DND-41 (cell line): Measurements from ENCODE around the gene FTO.
A peak's percentile ranks its signal among the peaks of the same experiment; 100 is the strongest.

Experiments used
- ATAC-seq: fragments of 200-7000 bp; cut with Tn5 transposase; 3 replicates; pipeline ENCODE4 v1.9.1; 2021; ENCODE audit warnings: low read depth; ENCODE audit not compliant: insufficient read depth
- DNase-seq: peaks from one replicate; pipeline ENCODE4 v3.0.0-alpha.2; 2020
- H2AFZ ChIP-seq: 2 replicates; pipeline ENCODE4 v1.6.0; 2012; ENCODE audit warnings: low read depth, low read length
- H3K27ac ChIP-seq: 2 replicates; pipeline ENCODE4 v1.5.1; 2012; ENCODE audit warnings: low read length, inconsistent platforms
- H3K27me3 ChIP-seq: fragments of 200-600 bp; sonication (generic); 2 replicates; pipeline ENCODE4 v1.6.0; 2012; ENCODE audit warnings: low read length, mild to moderate bottlenecking, inconsistent platforms; ENCODE audit not compliant: insufficient read depth, poor library complexity
- H3K36me3 ChIP-seq: 2 replicates; pipeline ENCODE4 v1.5.1; 2012; ENCODE audit warnings: low read length, inconsistent platforms; ENCODE audit not compliant: insufficient read depth
- H3K4me1 ChIP-seq: 2 replicates; pipeline ENCODE4 v1.5.1; 2012; ENCODE audit warnings: mild to moderate bottlenecking, low read length; ENCODE audit not compliant: insufficient read depth
- H3K4me2 ChIP-seq: 2 replicates; pipeline ENCODE4 v1.6.0; 2012; ENCODE audit warnings: mild to moderate bottlenecking, moderate library complexity, low read length, inconsistent platforms; ENCODE audit not compliant: insufficient read depth
- H3K4me3 ChIP-seq, 2 experiments: fragments of 200-600 bp in 1 of 2; shearing (Covaris generic) in 1 of 2; 2 replicates each; pipeline ENCODE4 v1.5.1; 2012 to 2016; ENCODE audit warnings: inconsistent platforms in 2 of 2, low read length in 2 of 2, mild to moderate bottlenecking in 2 of 2, low read depth in 1 of 2, moderate library complexity in 1 of 2
- H3K79me2 ChIP-seq: 2 replicates; pipeline ENCODE4 v1.6.0; 2012; ENCODE audit warnings: low read length, inconsistent platforms; ENCODE audit not compliant: insufficient read depth
- H3K9ac ChIP-seq: 2 replicates; pipeline ENCODE4 v1.6.0; 2012; ENCODE audit warnings: low read depth, mild to moderate bottlenecking, inconsistent platforms, low read length, moderate library complexity
- H3K9me3 ChIP-seq: 2 replicates; pipeline ENCODE4 v1.5.1; 2012; ENCODE audit warnings: low read length, moderate library complexity, mild to moderate bottlenecking, inconsistent platforms; ENCODE audit not compliant: insufficient read depth, severe bottlenecking
- H4K20me1 ChIP-seq: 2 replicates; pipeline ENCODE4 v1.6.0; 2012; ENCODE audit warnings: low read length; ENCODE audit not compliant: insufficient read depth
- CTCF ChIP-seq: IDR thresholded peaks from 2 replicates; pipeline ENCODE4 v1.5.1; 2012; ENCODE audit warnings: borderline replicate concordance, low read length, moderate library complexity, mild to moderate bottlenecking; ENCODE audit not compliant: poor library complexity, severe bottlenecking; ENCODE audit errors: extremely low read depth
- EZH2 ChIP-seq: IDR thresholded peaks from 3 replicates; pipeline ENCODE4 v1.6.1; 2012; ENCODE audit warnings: borderline replicate concordance, low read depth, mild to moderate bottlenecking, moderate library complexity, low read length, inconsistent platforms; ENCODE audit not compliant: severe bottlenecking

FTO gene

GRCh38 chr16:53911513-53911912 is 207.6 kb downstream of the FTO start:
- DNase-seq (no peak), ATAC-seq (no peak)
- Histone ChIP-seq H3K4me2 (no peak overlapping the region), H3K27me3 (no peaks in the 10 kb centered on the region), H3K27ac (peak overlapping the region; percentile 95), H3K9me3 (no peaks in the 10 kb centered on the region), H3K4me1 (peaks cover 57% of the 10 kb centered on the region), H2AFZ (no peak overlapping the region), H3K36me3 (no peaks in the 10 kb centered on the region), H3K4me3 (no peak overlapping the region), H3K9ac (no peak overlapping the region), H4K20me1 (no peaks in the 10 kb centered on the region), H3K79me2 (peaks cover 7% of the 10 kb centered on the region)
- no peak for TF ChIP-seq EZH2
- no peak for TF ChIP-seq CTCF

GRCh38 chr16:53912155-53912554 is 208.2 kb downstream of the FTO start:
- no peak overlapping the region for H2AFZ ChIP-seq
- TF ChIP-seq CTCF (no peak), EZH2 (no peak)
- H3K4me2 ChIP-seq, result no peak overlapping the region
- no peaks in the 10 kb centered on the region for H3K27me3 ChIP-seq
- no peaks in the 10 kb centered on the region for H3K9me3 ChIP-seq
- peak; percentile 50 for ATAC-seq
- H3K4me3 ChIP-seq, result no peak overlapping the region
- DNase-seq, result no peak
- peaks cover 7% of the 10 kb centered on the region for H3K79me2 ChIP-seq
- H3K4me1 ChIP-seq, result peaks cover 57% of the 10 kb centered on the region
- H3K27ac ChIP-seq, result peak overlapping the region; percentile 95
- no peaks in the 10 kb centered on the region for H4K20me1 ChIP-seq
- H3K9ac ChIP-seq, result no peak overlapping the region
- no peaks in the 10 kb centered on the region for H3K36me3 ChIP-seq

- peak; percentile 59 for ATAC-seq
- Histone ChIP-seq H3K36me3 (no peaks in the 10 kb centered on the region), H3K4me1 (peaks cover 57% of the 10 kb centered on the region), H3K9me3 (no peaks in the 10 kb centered on the region), H2AFZ (no peak overlapping the region), H3K4me2 (peak overlapping the region; percentile 74), H3K4me3 (peak overlapping the region in 1 of 2 experiments; percentile 51; a peak in 1 of 4 replicates), H4K20me1 (no peaks in the 10 kb centered on the region), H3K9ac (peak overlapping the region; percentile 57), H3K79me2 (peaks cover 7% of the 10 kb centered on the region), H3K27me3 (no peaks in the 10 kb centered on the region), H3K27ac (peak overlapping the region; percentile 95)
- no peak for TF ChIP-seq EZH2
- TF ChIP-seq CTCF, result no peak
- DNase-seq, result peak; percentile 47
Measured at GRCh38 chr16:53913099-53913870, 209.3 kb downstream of the FTO start.
